GM12878 (cell line): ENCODE results near the gene HIGD2B. TPM values are rescaled to one million over a fixed set of nuclear protein-coding genes. Genes with fewer than 3 reads are reported as not detected.
"Not testable (repeated sequence)": the region's sequence is repeated elsewhere in the genome, so short reads cannot be mapped to it uniquely, and the experiment has no call there.

ENCODE experiments used
- ATAC-seq: fragments of 200-7000 bp; cut with Tn5 transposase; 3 replicates; pipeline ENCODE4 v1.9.1; 2020; ENCODE audit warnings: mild to moderate bottlenecking, moderate library complexity
- BruUV-seq: library from RNA; stranded (reverse); fragments of 400-500 nt; replicated peaks from 2 replicates; lab custom pipeline; 2021; lab: Mats Ljungman, UMichigan
- CTCF ChIA-PET: fragments of 300-600 bp; sonication (Branson Sonifier 250); formaldehyde crosslinking; extraction: SDS; loops from one replicate; lab custom pipeline; 2021; ENCODE audit warnings: inconsistent platforms; lab: Yijun Ruan, JAX
- POLR2A ChIA-PET: fragments of 350-600 bp; formaldehyde crosslinking; extraction: SDS; loops from one replicate; lab custom pipeline; 2021; ENCODE audit warnings: inconsistent platforms; lab: Charles Lee
- RAD21 ChIA-PET: fragments of 300-600 bp; sonication (Branson Sonifier 250); formaldehyde crosslinking; loops from one replicate; lab custom pipeline; 2023; ENCODE audit warnings: antibody characterized with exemption; ENCODE audit not compliant: unreplicated experiment; lab: Charles Lee
- SMC1A ChIA-PET: fragments of 300-600 bp; sonication (Branson Sonifier 250); formaldehyde crosslinking; loops from one replicate; lab custom pipeline; 2023; ENCODE audit not compliant: unreplicated experiment, uncharacterized antibody; lab: Charles Lee
- DNase-seq: peaks from one replicate; pipeline ENCODE4 v3.0.0-alpha.2; 2011; ENCODE audit warnings: low read depth, low spot score
- FAIRE-seq: peaks from 3 replicates; lab custom pipeline; 2011; peaks lifted over from hg19 to GRCh38; lab: Jason Lieb, UNC
- H2AFZ ChIP-seq: 2 replicates; pipeline ENCODE4 v1.6.0; 2011; ENCODE audit warnings: low read depth, low read length, control low read depth; ENCODE audit not compliant: control insufficient read depth
- H3K27ac ChIP-seq: 2 replicates; pipeline ENCODE4 v1.5.1; 2011; ENCODE audit warnings: control low read depth; ENCODE audit not compliant: control insufficient read depth, insufficient read depth
- H3K27me3 ChIP-seq, 2 experiments: replicated peaks in 1 of 2; 2 replicates each; pipeline versions ENCODE4 v1.6.0 to v1.6.1; 2011; ENCODE audit warnings: low read length in 1 of 2; ENCODE audit not compliant: control insufficient read depth in 2 of 2, insufficient read depth in 2 of 2
- H3K36me3 ChIP-seq, 2 experiments: 2 replicates each; pipeline ENCODE4 v1.5.1; 2011; ENCODE audit warnings: low read length in 1 of 2; ENCODE audit not compliant: control insufficient read depth in 2 of 2, insufficient read depth in 2 of 2
- H3K4me1 ChIP-seq: 2 replicates; pipeline ENCODE4 v1.6.1; 2011; ENCODE audit warnings: mild to moderate bottlenecking, low read length, moderate library complexity, mixed read lengths; ENCODE audit not compliant: control insufficient read depth, insufficient read depth
- H3K4me2 ChIP-seq: 2 replicates; pipeline ENCODE4 v1.6.0; 2011; ENCODE audit warnings: control low read depth; ENCODE audit not compliant: control insufficient read depth, insufficient read depth
- H3K4me3 ChIP-seq: fragments of 200-600 bp; sonication (generic); 2 replicates; pipeline ENCODE4 v1.5.1; 2016
- H3K79me2 ChIP-seq: 2 replicates; pipeline ENCODE4 v1.6.0; 2011; ENCODE audit warnings: low read length; ENCODE audit not compliant: control insufficient read depth, insufficient read depth
- H3K9ac ChIP-seq: 2 replicates; pipeline ENCODE4 v1.8.0; 2011; ENCODE audit warnings: low read length, control low read depth, mixed read lengths; ENCODE audit not compliant: control insufficient read depth, insufficient read depth
- H3K9me3 ChIP-seq: replicated peaks from 3 replicates; pipeline ENCODE4 v1.5.1; 2011; ENCODE audit warnings: mild to moderate bottlenecking, low read length; ENCODE audit not compliant: control insufficient read depth, insufficient read depth
- H4K20me1 ChIP-seq: 2 replicates; pipeline ENCODE4 v1.6.0; 2011; ENCODE audit not compliant: control insufficient read depth, insufficient read depth
- USF1 ChIP-seq: IDR thresholded peaks from 2 replicates; pipeline ENCODE4 v1.6.1; 2011; ENCODE audit warnings: borderline replicate concordance, low read depth, mild to moderate bottlenecking, moderate library complexity, mixed read lengths, low read length; ENCODE audit not compliant: insufficient read depth; ENCODE audit errors: extremely low read length
- WGBS: methylation state at CpG from one replicate; pipeline ENCODE4 v1.1.6; 2016; ENCODE audit warnings: low lambda C conversion rate; ENCODE audit not compliant: insufficient replicate concordance, insufficient coverage; ENCODE audit errors: missing lambda C conversion rate; 5-methylcytosine and 5-hydroxymethylcytosine counted together
- in situ Hi-C: fragments of 300-500 bp; cut with MboI; formaldehyde crosslinking; loops from 9 replicates; pipeline ENCODE4 v1.14.3; 2018; ENCODE audit warnings: mixed read lengths
- intact Hi-C: fragments of 100-400 bp; cut with micrococcal nuclease; formaldehyde crosslinking; loops from one replicate; pipeline ENCODE4 v1.14.2; 2022; ENCODE audit not compliant: unreplicated experiment
- polyA plus RNA-seq, 11 experiments: library from polyadenylated mRNA; depleted of rRNA in 4 of 11; unstranded in 6 of 11; stranded (reverse) in 5 of 11; fragments of >200 nt; fragmentation: Nextera tagmentation in 4 of 11; fragmentation: Illumina TruSeq in 1 of 11; extraction: Ambion mirVana in 4 of 11; extraction: Trizol in 1 of 11; gene quantifications; 1 replicate in 1 of 11; 2 replicates in 10 of 11; pipeline versions ENCODE4 v1.2.1 to v1.2.3, GENCODE V29; 2011 to 2016; ENCODE audit warnings: inconsistent platforms in 2 of 11, missing spikeins in 2 of 11, low read depth in 1 of 11
- total RNA-seq, 4 experiments: library from RNA; depleted of rRNA in 3 of 4; stranded (reverse); fragments of >200 nt in 3 of 4; fragmentation: Illumina TruSeq in 1 of 4; extraction: Trizol in 1 of 4; gene quantifications; 2 replicates each; pipeline versions ENCODE4 v1.2.1 to v1.2.3, GENCODE V29; 2013 to 2021

The HIGD2B gene
- total and polyA plus RNA-seq, 10 of the 15 experiments (the other 5 are each of a cell fraction or from before 2014, with no cell fraction given) = 0.10 to 0.56 TPM; not detected in 8

- H3K27ac ChIP-seq, CTCF ChIA-PET, POLR2A ChIA-PET, H3K79me2 ChIP-seq, H3K9me3 ChIP-seq, ATAC-seq, H2AFZ ChIP-seq, RAD21 ChIA-PET, H3K4me3 ChIP-seq, H3K27me3 ChIP-seq, H3K4me2 ChIP-seq, in situ Hi-C loops, SMC1A ChIA-PET, H3K36me3 ChIP-seq, H3K4me1 ChIP-seq, FAIRE-seq, BruUV-seq, H4K20me1 ChIP-seq, DNase-seq, H3K9ac ChIP-seq, intact Hi-C loops: not testable (repeated sequence)
- WGBS = no CpG with 5 or more reads among the region's 26 CpGs
Measured at GRCh38 chr15:72639759-72640483, 46.1 kb downstream of the HIGD2B start.

- ATAC-seq (peak; percentile 89), DNase-seq (peak; percentile 2)
- H3K9ac ChIP-seq, CTCF ChIA-PET, POLR2A ChIA-PET, FAIRE-seq, H2AFZ ChIP-seq, H3K79me2 ChIP-seq, H3K36me3 ChIP-seq, RAD21 ChIA-PET, H3K9me3 ChIP-seq, H4K20me1 ChIP-seq, intact Hi-C loops, H3K4me2 ChIP-seq, H3K4me1 ChIP-seq, in situ Hi-C loops, H3K27me3 ChIP-seq, SMC1A ChIA-PET, H3K4me3 ChIP-seq, H3K27ac ChIP-seq: not testable (repeated sequence)
- BruUV-seq = TSS peak; percentile 89
- TF ChIP-seq USF1 = peak; percentile 19
- WGBS = 1% methylated on average over 13 of the region's 43 CpGs
Measured at GRCh38 chr15:72636519-72637282, 49.3 kb downstream of the HIGD2B start.

GRCh38 chr15:72629068-72629570 is 56.9 kb downstream of the HIGD2B start:
- H3K27ac ChIP-seq, ATAC-seq, H3K4me3 ChIP-seq, intact Hi-C loops, POLR2A ChIA-PET, H3K79me2 ChIP-seq, H3K27me3 ChIP-seq, H4K20me1 ChIP-seq, H2AFZ ChIP-seq, H3K9me3 ChIP-seq, H3K36me3 ChIP-seq, RAD21 ChIA-PET, H3K4me1 ChIP-seq, FAIRE-seq, BruUV-seq, H3K4me2 ChIP-seq, SMC1A ChIA-PET, DNase-seq, H3K9ac ChIP-seq: not testable (repeated sequence)
- WGBS = 10% methylated on average over 6 of the region's 7 CpGs
- in situ Hi-C loops = loop anchor here (5.0 kb wide), 1 partner anchor 43 kb away; no protein-coding TSS in a partner anchor
- CTCF ChIA-PET = interaction anchor here (0.7 kb wide), 1 partner anchor 29 kb away, joined by 3 read pairs; no protein-coding TSS in a partner anchor
